Right hindlimb (tissue), 1 donor: ENCODE data around the gene LMOD3.

ENCODE experiments used
- DNase-seq: peaks from one replicate; pipeline ENCODE4 v3.0.0-alpha.2; 2018

LMOD3 gene

DNA sequence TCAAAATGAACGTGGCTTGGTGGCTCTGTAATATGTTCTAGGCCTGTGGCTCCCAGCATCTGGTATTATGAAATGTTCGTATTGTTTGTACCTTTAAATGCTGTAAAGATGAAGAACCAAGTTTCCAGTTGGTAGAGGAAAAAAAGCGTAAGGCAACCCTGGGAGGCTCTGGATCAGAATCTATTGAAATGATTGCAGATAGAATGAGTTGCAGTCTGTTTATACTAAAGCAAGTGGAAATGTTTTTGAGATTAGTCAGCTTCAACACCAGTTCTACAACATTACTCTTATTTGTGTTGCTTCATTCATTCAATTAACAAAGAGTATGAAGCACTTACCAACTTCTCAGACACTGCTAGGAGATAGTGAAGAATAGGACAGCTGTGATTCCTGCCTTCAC, 32.4 kb downstream of the LMOD3 start:
- DNase-seq, result no peak

DNA sequence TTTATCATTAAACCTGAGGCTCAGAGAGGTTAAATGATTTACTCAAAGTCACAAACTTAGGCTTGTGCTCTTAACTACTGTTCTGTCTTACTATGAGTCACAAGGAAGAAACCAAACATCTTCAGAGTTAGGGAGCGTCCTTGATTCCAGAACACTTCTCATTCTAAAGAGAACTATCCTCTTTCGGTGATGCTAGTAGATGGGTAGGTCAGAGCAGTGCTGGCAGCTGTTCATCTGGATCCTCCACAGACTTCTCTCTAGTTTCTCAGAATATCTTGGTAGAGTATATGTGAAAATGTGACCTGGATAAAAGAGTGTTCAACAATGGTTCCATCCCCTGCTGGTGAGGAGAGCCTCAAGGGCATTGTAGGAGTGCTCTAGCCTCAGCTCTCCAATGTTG, 34.3 kb downstream of the LMOD3 start:
- DNase-seq, result no peak

GRCh38 chr3:69087030-69087791, 35.2 kb downstream of the LMOD3 start:
- DNase-seq, result no peak

DNA sequence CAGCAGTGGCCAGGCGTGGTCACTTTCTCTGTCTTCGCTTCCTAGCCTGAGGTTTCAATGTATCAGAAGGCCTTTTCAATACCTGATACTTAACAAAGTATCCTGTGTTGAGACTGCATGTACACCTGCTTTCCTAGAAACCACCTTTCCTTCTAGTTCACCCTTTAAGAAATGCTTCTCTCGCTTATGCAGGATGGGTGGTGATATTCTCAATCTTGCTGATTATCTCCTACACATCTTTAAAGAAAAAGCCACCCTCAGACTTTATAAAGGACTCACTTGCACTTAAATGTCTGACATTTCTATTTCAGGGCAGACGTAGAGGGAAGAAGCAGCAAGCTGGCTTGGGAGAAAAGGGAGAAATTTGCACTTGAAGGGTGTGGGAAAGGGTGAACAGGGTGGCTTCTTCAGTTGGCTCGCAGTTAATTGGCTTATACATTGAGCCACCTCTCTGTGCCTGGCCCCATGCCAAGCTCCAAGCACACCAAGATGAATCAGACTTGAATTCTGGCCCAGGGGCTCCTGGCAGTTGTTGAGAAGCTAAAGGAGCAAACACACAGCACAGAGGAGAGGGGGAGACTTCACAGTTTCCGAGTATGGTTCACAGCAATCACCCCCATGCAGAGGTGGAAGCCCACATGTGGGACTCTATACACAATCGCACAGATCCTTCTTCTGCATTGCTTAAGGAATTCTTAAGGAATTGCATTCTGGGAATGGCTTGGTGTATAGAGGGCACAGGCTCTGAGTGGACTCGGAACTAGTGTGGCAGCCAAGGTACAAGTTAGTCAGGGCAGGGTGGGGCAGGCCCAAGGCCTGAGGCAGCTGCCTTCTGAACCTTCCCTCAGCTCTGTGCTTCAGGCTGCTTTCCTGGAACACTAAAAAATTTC, 36.3 kb downstream of the LMOD3 start:
- DNase-seq, result peak; percentile 82

- no peak for DNase-seq
These were observed 37.1 kb downstream of the LMOD3 start for GRCh38 chr3:69085168-69085832.

DNA sequence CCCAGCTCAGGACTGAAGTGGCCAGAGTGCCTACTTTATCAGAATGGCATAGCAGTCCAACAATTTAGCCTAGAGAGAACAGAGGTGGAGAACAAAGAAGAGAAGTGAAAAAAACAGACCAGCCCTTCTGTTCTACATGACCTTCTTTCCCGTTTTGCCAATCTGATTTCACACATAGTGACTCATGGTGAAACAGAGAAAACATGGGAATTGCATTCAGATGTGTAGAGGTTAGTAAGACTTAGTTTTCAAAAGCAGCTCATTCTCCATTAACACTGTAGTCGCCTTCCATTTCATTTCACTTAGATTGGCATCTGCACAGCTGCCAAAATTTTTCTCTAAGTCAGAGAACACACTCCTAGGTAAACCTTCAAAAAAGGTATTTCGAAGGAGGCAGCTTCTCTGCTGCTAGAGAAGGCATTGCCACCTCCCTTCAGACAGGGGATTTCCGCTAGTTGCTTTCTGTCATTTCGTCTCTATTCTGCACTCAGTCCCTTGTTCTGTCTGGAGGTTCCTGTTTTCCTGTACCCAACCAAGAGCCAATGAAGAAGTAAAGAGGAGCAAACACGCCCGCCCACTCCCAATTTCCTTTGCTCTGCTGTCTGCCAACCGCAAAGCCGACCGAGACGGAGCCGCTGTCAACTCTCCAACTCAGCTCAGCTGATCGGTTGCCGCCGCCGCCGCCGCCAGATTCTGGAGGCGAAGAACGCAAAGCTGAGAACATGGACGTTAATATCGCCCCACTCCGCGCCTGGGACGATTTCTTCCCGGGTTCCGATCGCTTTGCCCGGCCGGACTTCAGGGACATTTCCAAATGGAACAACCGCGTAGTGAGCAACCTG, 37.8 kb downstream of the LMOD3 start, which contains the start of gene ARL6IP5:
ARL6IP5 (plus strand) TSS at position 612 of the 842 bp plus-strand sequence; CDS start at position 723, 111 bp downstream.
- peak; percentile 95 for DNase-seq

DNA sequence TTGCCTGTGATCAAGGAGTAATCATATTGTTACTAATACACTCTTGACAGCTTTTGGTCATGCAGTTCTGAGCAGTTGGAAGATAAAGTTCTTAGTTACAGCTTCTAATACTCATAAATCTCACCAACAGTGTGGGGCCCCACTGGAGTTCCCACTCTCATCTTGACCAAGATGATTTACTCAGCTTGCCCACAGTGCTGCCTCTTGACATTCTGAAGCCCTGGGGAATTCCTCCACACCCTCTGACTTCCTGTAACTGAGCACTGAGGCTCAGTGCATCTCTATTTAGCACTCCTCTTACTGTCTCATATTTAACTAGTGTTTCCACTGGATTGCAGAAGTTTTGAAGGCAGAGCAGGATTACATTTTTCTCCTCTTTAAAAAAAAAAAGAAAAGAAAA, 39.6 kb downstream of the LMOD3 start:
- no peak for DNase-seq

DNA sequence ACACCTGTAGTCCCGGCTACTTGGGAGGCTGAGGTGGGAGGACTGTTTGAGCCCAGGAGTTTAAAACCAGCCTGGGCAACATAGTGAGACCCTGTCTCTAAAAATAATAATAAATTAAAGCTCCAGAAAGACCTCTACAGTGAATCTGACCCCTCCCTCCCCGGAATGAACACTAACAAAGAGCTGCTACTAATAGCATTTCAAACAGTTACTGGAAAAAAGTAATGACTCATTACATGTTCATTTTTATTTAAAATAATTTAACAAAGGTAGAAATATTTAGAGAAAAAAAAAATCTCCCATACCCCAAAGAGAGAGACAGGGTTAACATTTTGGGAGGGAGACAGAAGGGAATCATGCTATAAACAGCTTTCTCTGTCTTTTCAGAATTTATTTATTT, 40.0 kb downstream of the LMOD3 start:
- DNase-seq, result no peak

GRCh38 chr3:69081583-69082262, 40.7 kb downstream of the LMOD3 start:
- no peak for DNase-seq

DNA sequence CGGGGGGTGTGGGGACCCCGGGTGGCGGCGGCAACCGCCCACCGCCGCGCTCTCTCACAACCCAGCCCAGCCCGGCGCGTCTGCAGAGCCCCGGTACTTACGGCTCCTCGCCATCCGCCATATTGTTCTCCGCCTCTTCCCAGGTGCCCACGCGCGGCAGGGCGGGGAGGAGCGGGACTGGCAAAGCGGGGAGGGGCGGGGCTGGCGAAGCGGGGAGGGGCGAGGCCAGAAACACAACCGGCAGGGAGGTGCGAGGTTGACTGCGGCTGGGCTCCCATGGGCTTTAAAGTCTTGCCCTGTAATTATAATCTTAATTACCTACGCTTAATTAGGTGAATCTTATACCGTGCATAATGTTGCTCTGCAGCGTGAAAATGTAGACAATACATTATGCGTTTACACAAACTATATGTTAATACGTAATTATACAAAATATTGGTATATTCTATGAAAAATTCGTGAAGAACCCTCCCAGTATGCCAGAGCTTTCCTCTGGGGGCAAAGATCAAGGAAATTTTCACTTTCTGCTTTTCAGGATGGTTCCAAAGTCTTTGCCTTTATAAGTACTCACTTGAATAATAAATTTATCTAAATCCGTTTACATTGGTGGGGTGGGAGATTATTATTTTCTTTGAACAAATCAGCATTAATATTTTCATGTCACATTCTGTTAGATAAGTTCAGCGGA, 42.0 kb downstream of the LMOD3 start, which contains the start of gene UBA3:
UBA3 (minus strand) TSS at position 133 of the 688 bp plus-strand sequence; CDS start at position 121, 12 bp downstream.
- DNase-seq, result peak; percentile 95

GRCh38 chr3:69079269-69080159, 42.9 kb downstream of the LMOD3 start:
- no peak for DNase-seq

DNA sequence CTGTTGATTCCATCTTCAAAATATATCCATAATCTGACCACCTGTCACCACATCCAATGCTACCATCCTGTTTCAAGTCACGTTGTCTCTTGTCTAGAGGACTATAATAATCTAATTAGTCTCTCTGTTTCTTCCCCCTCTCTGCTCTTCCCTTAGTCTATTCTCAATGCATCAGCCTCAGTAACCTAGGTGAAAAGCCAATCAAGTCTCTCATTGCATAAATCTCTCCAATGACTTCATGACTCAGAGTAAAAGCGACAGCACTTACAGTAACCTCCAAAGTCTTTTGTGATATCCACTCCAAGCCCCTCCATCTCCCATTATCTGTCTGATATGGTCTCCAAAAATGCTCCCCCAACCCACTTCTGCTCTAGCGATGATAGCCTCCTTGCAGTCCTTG, 49.5 kb downstream of the LMOD3 start:
- DNase-seq, result no peak

DNA sequence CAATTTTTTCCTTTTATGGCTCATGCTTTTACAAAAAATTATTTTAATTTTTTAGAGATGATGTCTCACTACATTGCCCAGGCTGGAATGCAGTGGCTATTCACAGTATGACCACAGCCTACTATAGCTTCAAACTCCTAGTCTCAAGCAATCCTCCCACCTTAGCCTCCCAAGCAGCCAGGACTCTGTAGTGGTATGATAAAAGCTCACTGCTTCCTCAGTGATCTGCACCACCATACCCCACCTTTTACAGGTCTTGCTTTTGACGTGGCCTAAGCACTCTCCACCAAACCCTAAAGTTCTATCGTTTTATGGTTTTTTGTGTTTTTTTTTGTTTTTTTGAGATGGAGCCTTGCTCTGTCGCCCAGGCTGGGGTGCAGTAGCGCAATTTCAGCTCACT, 56.3 kb downstream of the LMOD3 start:
- no peak for DNase-seq

DNA sequence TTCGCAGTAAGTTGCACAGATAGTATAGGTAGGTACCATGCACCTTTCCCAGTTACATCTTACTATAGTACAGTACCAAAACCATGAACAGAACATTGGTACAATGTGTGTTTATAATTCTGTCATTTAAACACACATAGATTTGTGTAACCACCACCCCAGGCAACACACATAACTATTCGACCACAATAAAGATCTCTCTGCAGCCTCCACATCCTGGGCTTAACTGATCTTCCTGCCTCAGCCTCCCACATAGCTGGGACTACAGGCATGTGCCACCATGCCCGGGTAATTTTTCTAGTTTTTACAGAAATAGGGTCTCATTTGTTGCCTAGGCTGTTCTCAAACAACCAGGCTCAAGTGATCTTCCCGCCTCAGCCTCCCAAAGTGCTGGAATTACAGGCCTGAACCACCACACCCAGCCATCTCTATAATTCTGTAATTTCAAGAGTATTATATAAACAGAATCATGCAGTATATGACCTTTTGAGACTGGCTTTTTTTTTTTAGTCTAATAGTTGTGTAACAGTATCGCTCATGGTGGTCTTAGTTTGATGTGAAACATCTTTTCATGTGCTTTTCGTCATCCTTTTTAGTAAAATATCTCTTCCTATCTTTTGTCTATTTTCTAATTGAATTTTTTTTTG, 57.0 kb downstream of the LMOD3 start:
- DNase-seq, result no peak

DNA sequence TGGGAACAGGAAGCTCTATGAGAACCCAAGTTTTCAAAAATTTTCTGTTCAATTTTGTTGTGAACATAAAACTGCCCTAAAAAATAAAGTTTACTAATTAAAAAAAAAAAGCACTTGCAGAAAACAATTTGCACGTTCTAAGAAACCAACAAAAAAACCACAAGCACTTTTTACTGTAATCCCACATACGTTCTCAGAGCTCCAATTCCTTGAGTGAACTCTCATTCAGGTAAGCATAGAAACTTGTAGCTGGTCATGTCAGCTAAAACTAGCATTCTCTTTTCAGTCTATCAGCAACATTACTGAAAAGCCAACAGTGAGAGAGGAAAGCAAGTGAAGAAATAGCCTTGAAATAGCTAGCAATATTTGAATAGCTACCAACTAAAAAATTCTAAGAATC, 58.8 kb downstream of the LMOD3 start:
- no peak for DNase-seq

- no peak for DNase-seq
These were observed 62.7 kb downstream of the LMOD3 start for GRCh38 chr3:69059688-69060087.

- no peak for DNase-seq
These were observed 63.5 kb downstream of the LMOD3 start for GRCh38 chr3:69058947-69059224.

DNA sequence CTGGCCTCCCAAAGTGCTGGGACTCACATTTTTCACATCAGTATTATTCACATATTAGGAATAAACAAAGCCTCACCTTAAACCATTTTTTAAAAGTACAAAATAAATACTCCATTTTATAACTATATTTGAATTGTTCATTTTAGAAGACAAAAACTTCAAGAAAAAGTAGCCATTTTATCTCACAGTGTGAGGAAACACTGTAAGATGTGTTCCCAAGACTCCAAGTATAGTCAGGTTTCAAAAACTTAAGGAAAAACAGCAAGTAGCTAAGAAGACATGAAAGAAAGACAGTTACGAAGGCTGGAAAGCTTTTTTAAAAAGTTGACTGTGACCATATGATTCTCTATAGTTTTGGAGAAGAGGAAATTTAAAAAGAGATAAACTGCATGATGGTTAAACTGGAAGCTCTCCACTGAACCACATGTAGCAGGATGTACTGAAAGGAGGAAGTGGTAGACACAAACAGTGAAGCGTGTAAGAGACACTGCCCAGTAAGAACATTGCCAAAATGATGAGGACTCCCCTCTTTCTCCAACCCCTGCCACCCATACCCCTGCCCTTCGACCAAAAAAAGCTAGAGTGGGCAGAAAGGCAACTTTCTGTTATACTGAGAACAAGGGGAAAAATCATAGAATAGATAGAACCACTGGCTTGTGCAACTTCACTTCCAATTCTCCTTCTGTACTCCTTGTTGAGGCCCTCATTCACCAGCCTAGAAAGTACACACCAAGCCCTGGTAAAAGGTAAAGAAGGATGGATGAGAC, 64.0 kb downstream of the LMOD3 start:
- DNase-seq, result no peak
